ENCODE results near the gene CRTC1. TPM values are rescaled to one million over a fixed set of nuclear protein-coding genes. Genes with fewer than 3 reads are reported as not detected.

The CRTC1 gene
- total and polyA plus RNA-seq, 2 of the 13 experiments (the other 11 are each of a cell fraction or from before 2014, with no cell fraction given) = 2.0 to 2.7 TPM

GRCh38 chr19:18831524-18832305, 148.2 kb downstream of the CRTC1 start, which contains the start of gene UPF1 (continued):
- no peak for TF ChIP-seq MEF2D (CRISPR knock-in tag; IDR thresholded peaks at IDR 0.05)
- TF ChIP-seq ELF1 (CRISPR knock-in tag; IDR thresholded peaks at IDR 0.05) = no peak
- no peak for TF ChIP-seq TCF12 (IDR thresholded peaks at IDR 0.05)
- TF ChIP-seq TCF12 (CRISPR knock-in tag; IDR thresholded peaks at IDR 0.05) = 0 out of 2 replicates have a peak, but pooled peaks have one; percentile 13
- TF ChIP-seq HES4 (CRISPR knock-in tag; IDR thresholded peaks at IDR 0.05; ENCODE audit: borderline replicate concordance) = peak; percentile 94
- TF ChIP-seq ZNF766 (CRISPR knock-in tag; IDR thresholded peaks at IDR 0.05; ENCODE audit: borderline replicate concordance) = no peak
- TF ChIP-seq ZBTB33 (CRISPR knock-in tag; IDR thresholded peaks at IDR 0.05) = no peak
- 0 out of 2 replicates have a peak, but pooled peaks have one; percentile 37 for TF ChIP-seq RARG (CRISPR knock-in tag; IDR thresholded peaks at IDR 0.05; ENCODE audit: low read depth)
- TF ChIP-seq ATF7-NPFF (CRISPR knock-in tag; IDR thresholded peaks at IDR 0.05; ENCODE audit: low read depth) = peak; percentile 59; the same call in 1 of the 2 replicates
- TF ChIP-seq GMEB2 (CRISPR knock-in tag; IDR thresholded peaks at IDR 0.05; ENCODE audit: low read depth) = peak; percentile 74
- no peak for TF ChIP-seq ZNF136 (CRISPR knock-in tag; IDR thresholded peaks at IDR 0.05; ENCODE audit: low read depth)
- TF ChIP-seq SATB2 (CRISPR knock-in tag; IDR thresholded peaks at IDR 0.05) = no peak
- no peak for TF ChIP-seq HIC2 (CRISPR knock-in tag; IDR thresholded peaks at IDR 0.05; ENCODE audit: low read depth)
- TF ChIP-seq GTF2F1 (IDR thresholded peaks at IDR 0.05; ENCODE audit: low read length) = no peak
- TF ChIP-seq ZNF407 (CRISPR knock-in tag; IDR thresholded peaks at IDR 0.05; ENCODE audit: not compliant biosample characterization) = peak; percentile 49

Measured in HepG2 (cell line).